Stimulated activated CD4-positive, alpha-beta T cell treated with anti-CD3 and anti-CD28 coated beads, Interleukin-4, amount 100 ng/mL, for 1 hour (primary cell): ENCODE data around the gene SIX6.

Experiments
- DNase-seq: peaks from one replicate; pipeline ENCODE4 v3.0.0-alpha.2; 2020

The SIX6 gene

GRCh38 chr14:60514741-60515491, 6.0 kb downstream of the SIX6 start:
- DNase-seq = no peak

- DNase-seq = no peak
Observed at GRCh38 chr14:60515511-60516289, 6.8 kb downstream of the SIX6 start.

GRCh38 chr14:60532442-60532841, 23.5 kb downstream of the SIX6 start:
- DNase-seq = no peak

GRCh38 chr14:60537663-60538062, 28.7 kb downstream of the SIX6 start:
- DNase-seq = no peak

- no peak for DNase-seq
Observed at GRCh38 chr14:60544659-60545058, 35.7 kb downstream of the SIX6 start.

- DNase-seq = no peak
Observed at GRCh38 chr14:60553808-60554207, 44.9 kb downstream of the SIX6 start.

- peak; percentile 5 for DNase-seq
Observed at GRCh38 chr14:60561845-60562746, 53.1 kb downstream of the SIX6 start.
